MG63 (cell line): ENCODE data around the gene PRDM10. TPM values are rescaled to one million over a fixed set of nuclear protein-coding genes. Genes with fewer than 3 reads are reported as not detected.
"Not testable (repeated sequence)": the region's sequence is repeated elsewhere in the genome, so short reads cannot be mapped to it uniquely, and the experiment has no call there.

ENCODE experiments used
- DNase-seq: peaks from one replicate; pipeline ENCODE4 v3.0.0-alpha.2; 2020
- H3K27me3 ChIP-seq: fragments of 250-450 bp; sonication (Bioruptor Pico); 2 replicates; pipeline ENCODE4 v1.5.1; 2020; ENCODE audit warnings: mild to moderate bottlenecking, moderate library complexity
- H3K36me3 ChIP-seq: fragments of 250-450 bp; sonication (Bioruptor Pico); 2 replicates; pipeline ENCODE4 v1.5.1; 2020; ENCODE audit warnings: mild to moderate bottlenecking, moderate library complexity
- H3K4me3 ChIP-seq: fragments of 250-450 bp; sonication (Bioruptor Pico); 2 replicates; pipeline ENCODE4 v1.5.1; 2020; ENCODE audit warnings: mild to moderate bottlenecking, moderate library complexity
- H3K9me3 ChIP-seq: fragments of 250-450 bp; sonication (Bioruptor Pico); 2 replicates; pipeline ENCODE4 v1.5.1; 2020; ENCODE audit warnings: mild to moderate bottlenecking, moderate library complexity
- total RNA-seq: library from RNA; depleted of rRNA; stranded (reverse); fragments of >200 nt; shearing (Covaris generic); gene quantifications from 2 replicates; pipeline ENCODE4 v1.2.3, GENCODE V29; 2014; ENCODE audit warnings: low replicate concordance

PRDM10 gene
- total RNA-seq, 1 experiment from 2014 or later = 4.9 TPM

- no peaks in the 10 kb centered on the region for H3K27me3 ChIP-seq
- no peaks in the 10 kb centered on the region for H3K9me3 ChIP-seq
- DNase-seq = no peak
- H3K36me3 ChIP-seq = peaks cover 21% of the 10 kb centered on the region
- no peak overlapping the region for H3K4me3 ChIP-seq
Measured at GRCh38 chr11:129910360-129910759, 92.3 kb downstream of the PRDM10 start.

GRCh38 chr11:129905402-129905801, 97.2 kb downstream of the PRDM10 start:
- H3K27me3 ChIP-seq = no peaks in the 10 kb centered on the region
- H3K9me3 ChIP-seq = no peaks in the 10 kb centered on the region
- DNase-seq = no peak
- H3K4me3 ChIP-seq = no peak overlapping the region
- peaks cover 15% of the 10 kb centered on the region for H3K36me3 ChIP-seq

GRCh38 chr11:129896062-129896461, 106.6 kb downstream of the PRDM10 start:
- H3K9me3 ChIP-seq = no peaks in the 10 kb centered on the region
- H3K4me3 ChIP-seq = peak overlapping the region; percentile 93
- H3K36me3 ChIP-seq = peaks cover 21% of the 10 kb centered on the region
- DNase-seq = no peak
- H3K27me3 ChIP-seq = no peaks in the 10 kb centered on the region

GRCh38 chr11:129895126-129896041, 107.3 kb downstream of the PRDM10 start, which contains the start of gene NFRKB:
NFRKB (minus strand) TSS chr11:129895578; CDS start chr11:129892849, 2,729 bp downstream.
- H3K4me3 ChIP-seq = peak within 1 kb of the TSS; percentile 93
- no peaks in the 10 kb centered on the region for H3K9me3 ChIP-seq
- no peaks in the 10 kb centered on the region for H3K27me3 ChIP-seq
- peak; percentile 77 for DNase-seq
- peaks cover 26% of the 10 kb centered on the region for H3K36me3 ChIP-seq

- Histone ChIP-seq H3K9me3 (no peaks in the 10 kb centered on the region), H3K36me3 (peaks cover 31% of the 10 kb centered on the region), H3K27me3 (no peaks in the 10 kb centered on the region), H3K4me3 (peak overlapping the region; percentile 93)
- DNase-seq = no peak
Measured at GRCh38 chr11:129894278-129895125, 108.1 kb downstream of the PRDM10 start.

- peaks cover 83% of the 10 kb centered on the region for H3K36me3 ChIP-seq
- no peak overlapping the region for H3K4me3 ChIP-seq
- no peaks in the 10 kb centered on the region for H3K9me3 ChIP-seq
- no peak for DNase-seq
- H3K27me3 ChIP-seq = no peaks in the 10 kb centered on the region
Measured at GRCh38 chr11:129888451-129888850, 114.2 kb downstream of the PRDM10 start.

GRCh38 chr11:129885381-129885780, 117.3 kb downstream of the PRDM10 start:
- Histone ChIP-seq H3K36me3 (peaks cover 90% of the 10 kb centered on the region), H3K9me3 (no peaks in the 10 kb centered on the region), H3K27me3 (no peaks in the 10 kb centered on the region)

GRCh38 chr11:129884581-129884980, 118.1 kb downstream of the PRDM10 start:
- no peak for DNase-seq
- H3K36me3 ChIP-seq = peaks cover 91% of the 10 kb centered on the region
- no peak overlapping the region for H3K4me3 ChIP-seq

More at GRCh38 chr11:129885381-129885780, 117.3 kb downstream of the PRDM10 start:
- no peak overlapping the region for H3K4me3 ChIP-seq
- DNase-seq = no peak

GRCh38 chr11:129881570-129882170, 121.0 kb downstream of the PRDM10 start:
- Histone ChIP-seq H3K9me3 (no peaks in the 10 kb centered on the region), H3K36me3 (peaks cover 84% of the 10 kb centered on the region), H3K27me3 (no peaks in the 10 kb centered on the region), H3K4me3 (no peak overlapping the region)
- DNase-seq = peak; percentile 34

More at GRCh38 chr11:129884581-129884980, 118.1 kb downstream of the PRDM10 start:
- H3K27me3 ChIP-seq = no peaks in the 10 kb centered on the region
- H3K9me3 ChIP-seq = no peaks in the 10 kb centered on the region

GRCh38 chr11:129880311-129880710, 122.3 kb downstream of the PRDM10 start:
- no peaks in the 10 kb centered on the region for H3K27me3 ChIP-seq
- no peak for DNase-seq
- H3K4me3 ChIP-seq = no peak overlapping the region
- no peaks in the 10 kb centered on the region for H3K9me3 ChIP-seq
- peaks cover 79% of the 10 kb centered on the region for H3K36me3 ChIP-seq

GRCh38 chr11:129871914-129872313, 130.7 kb downstream of the PRDM10 start:
- H3K27me3 ChIP-seq = no peaks in the 10 kb centered on the region
- peaks cover 70% of the 10 kb centered on the region for H3K36me3 ChIP-seq
- H3K9me3 ChIP-seq = no peaks in the 10 kb centered on the region
- no peak overlapping the region for H3K4me3 ChIP-seq
- DNase-seq = no peak

GRCh38 chr11:129868626-129869025, 134.0 kb downstream of the PRDM10 start:
- H3K9me3 ChIP-seq, H3K4me3 ChIP-seq, H3K27me3 ChIP-seq: not testable (repeated sequence)
- H3K36me3 ChIP-seq = peaks cover 60% of the 10 kb centered on the region
- peak; percentile 34 for DNase-seq

- Histone ChIP-seq H3K4me3 (no peak overlapping the region), H3K36me3 (peaks cover 54% of the 10 kb centered on the region), H3K27me3 (no peaks in the 10 kb centered on the region), H3K9me3 (no peaks in the 10 kb centered on the region)
- DNase-seq = no peak
Measured at GRCh38 chr11:129866311-129866710, 136.3 kb downstream of the PRDM10 start.

- Histone ChIP-seq H3K9me3 (no peaks in the 10 kb centered on the region), H3K27me3 (no peaks in the 10 kb centered on the region), H3K36me3 (peaks cover 56% of the 10 kb centered on the region), H3K4me3 (no peak overlapping the region)
- DNase-seq = no peak
Measured at GRCh38 chr11:129865701-129866100, 136.9 kb downstream of the PRDM10 start.

GRCh38 chr11:129864811-129865210, 137.8 kb downstream of the PRDM10 start:
- no peak for DNase-seq
- Histone ChIP-seq H3K9me3 (no peaks in the 10 kb centered on the region), H3K27me3 (no peaks in the 10 kb centered on the region), H3K36me3 (peaks cover 61% of the 10 kb centered on the region), H3K4me3 (no peak overlapping the region)

- H3K27me3 ChIP-seq = no peaks in the 10 kb centered on the region
- H3K9me3 ChIP-seq = no peaks in the 10 kb centered on the region
- no peak overlapping the region for H3K4me3 ChIP-seq
- DNase-seq = peak; percentile 80
- H3K36me3 ChIP-seq = peaks cover 48% of the 10 kb centered on the region
Measured at GRCh38 chr11:129861702-129862522, 140.7 kb downstream of the PRDM10 start.
